ENCODE measurements around the gene SP5. TPM values are rescaled to one million over a fixed set of nuclear protein-coding genes. Genes with fewer than 3 reads are reported as not detected.
"Not testable (repeated sequence)": the region's sequence is repeated elsewhere in the genome, so short reads cannot be mapped to it uniquely, and the experiment has no call there.

The SP5 gene
- not detected in 2 replicates for total RNA-seq

- peak; percentile 20 for DNase-seq (ENCODE audit: low read depth)
- no peak for FAIRE-seq
These were observed at the start of gene SP5 for GRCh38 chr2:170715062-170715931. Gene SP5, plus strand, starts transcription at chr2:170715337. Its CDS starts 176 bp downstream, at chr2:170715513.

GRCh38 chr2:170665743-170666142 is 49.4 kb upstream of the SP5 start:
- DNase-seq (ENCODE audit: low read depth) (no peak), FAIRE-seq (no peak)
- Histone ChIP-seq H3K36me3 (ENCODE audit: control insufficient read depth, insufficient read depth, low read length) (no peaks in the 10 kb centered on the region), H3K4me3 (ENCODE audit: low read depth, low read length) (no peak overlapping the region), H3K27me3 (ENCODE audit: control insufficient read depth, insufficient read depth, low read length) (no peaks in the 10 kb centered on the region)
- TF ChIP-seq CTCF (IDR thresholded peaks at IDR 0.05; ENCODE audit: insufficient read depth, low read length, severe bottlenecking): no peak

More at GRCh38 chr2:170715062-170715931, at the start of gene SP5:
- Histone ChIP-seq H3K4me3 (ENCODE audit: low read depth, low read length) (peak within 1 kb of the TSS; percentile 24), H3K36me3 (ENCODE audit: control insufficient read depth, insufficient read depth, low read length) (no peaks in the 10 kb centered on the region), H3K27me3 (ENCODE audit: control insufficient read depth, insufficient read depth, low read length) (peaks cover 52% of the 10 kb centered on the region)
- no peak for TF ChIP-seq CTCF (IDR thresholded peaks at IDR 0.05; ENCODE audit: insufficient read depth, low read length, severe bottlenecking)

- no peak for DNase-seq (ENCODE audit: low read depth)
- Histone ChIP-seq H3K36me3 (ENCODE audit: control insufficient read depth, insufficient read depth, low read length) (no peaks in the 10 kb centered on the region), H3K27me3 (ENCODE audit: control insufficient read depth, insufficient read depth, low read length) (no peaks in the 10 kb centered on the region), H3K4me3 (ENCODE audit: low read depth, low read length) (no peak overlapping the region)
- no peak for TF ChIP-seq CTCF (IDR thresholded peaks at IDR 0.05; ENCODE audit: insufficient read depth, low read length, severe bottlenecking)
- no peak for FAIRE-seq
These were observed 45.2 kb upstream of the SP5 start for GRCh38 chr2:170669909-170670308.

- H3K4me3 ChIP-seq (ENCODE audit: low read depth, low read length): no peak overlapping the region
- no peak for DNase-seq (ENCODE audit: low read depth)
- TF ChIP-seq CTCF (IDR thresholded peaks at IDR 0.05; ENCODE audit: insufficient read depth, low read length, severe bottlenecking): no peak
- H3K36me3 ChIP-seq (ENCODE audit: control insufficient read depth, insufficient read depth, low read length): no peaks in the 10 kb centered on the region
- no peak for FAIRE-seq
- no peaks in the 10 kb centered on the region for H3K27me3 ChIP-seq (ENCODE audit: control insufficient read depth, insufficient read depth, low read length)
These were observed 44.5 kb upstream of the SP5 start for GRCh38 chr2:170670651-170671050.

GRCh38 chr2:170671079-170671478 is 44.1 kb upstream of the SP5 start:
- no peak overlapping the region for H3K4me3 ChIP-seq (ENCODE audit: low read depth, low read length)
- FAIRE-seq (no peak), DNase-seq (ENCODE audit: low read depth) (no peak)
- no peaks in the 10 kb centered on the region for H3K36me3 ChIP-seq (ENCODE audit: control insufficient read depth, insufficient read depth, low read length)
- TF ChIP-seq CTCF (IDR thresholded peaks at IDR 0.05; ENCODE audit: insufficient read depth, low read length, severe bottlenecking): no peak
- no peaks in the 10 kb centered on the region for H3K27me3 ChIP-seq (ENCODE audit: control insufficient read depth, insufficient read depth, low read length)

- DNase-seq (ENCODE audit: low read depth); H3K27me3 ChIP-seq (ENCODE audit: control insufficient read depth, insufficient read depth, low read length); H3K4me3 ChIP-seq (ENCODE audit: low read depth, low read length); FAIRE-seq; H3K36me3 ChIP-seq (ENCODE audit: control insufficient read depth, insufficient read depth, low read length): not testable (repeated sequence)
These were observed 40.9 kb upstream of the SP5 start for GRCh38 chr2:170674282-170674681.

Data from bronchial epithelial cell (primary cell).